Measurements from ENCODE around the gene NKAIN2.

NKAIN2 gene

DNA sequence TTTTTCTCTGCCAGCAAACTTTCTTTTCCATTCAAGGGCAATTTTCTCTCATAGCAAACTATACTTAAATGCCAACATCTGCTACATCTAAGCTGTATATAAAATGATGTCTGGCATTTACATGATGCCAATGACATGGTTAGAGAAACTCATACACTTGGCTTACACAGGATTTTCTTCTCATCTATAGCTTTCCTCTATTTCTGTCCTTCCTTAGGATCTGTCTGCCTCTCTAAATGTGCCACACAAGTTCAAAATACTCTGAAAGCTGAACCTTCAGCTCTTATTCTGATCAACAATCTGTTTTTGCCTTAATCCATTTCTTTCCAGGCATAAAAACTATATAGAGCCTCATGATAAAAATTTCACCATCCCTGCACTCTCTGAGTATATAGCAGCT, 867.7 kb downstream of the NKAIN2 start:
- Histone ChIP-seq H4K12ac (ENCODE audit: low read depth, low read length) (no peak overlapping the region), H3K27ac (ENCODE audit: low read depth, low read length) (no peak overlapping the region), H3K79me1 (ENCODE audit: low read length) (no peaks in the 10 kb centered on the region), H3K4ac (ENCODE audit: low read depth, low read length) (no peak overlapping the region), H3K9ac (ENCODE audit: low read length) (no peak overlapping the region), H2AK5ac (ENCODE audit: low read length) (no peak overlapping the region), H3K36me3 (ENCODE audit: control insufficient read depth in 1 of 2, insufficient read depth in 2 of 2, low read length in 2 of 2) (no peaks in the 10 kb centered on the region), H4K91ac (ENCODE audit: low read depth, low read length) (no peak overlapping the region), H3K9me3 (ENCODE audit: insufficient read depth, low read depth, low read length) (no peaks in the 10 kb centered on the region), H3K27me3 (ENCODE audit: insufficient read depth, low read length) (no peaks in the 10 kb centered on the region), H2AFZ (ENCODE audit: insufficient read depth, low read length, poor library complexity) (no peak overlapping the region), H3K14ac (ENCODE audit: low read length) (no peak overlapping the region), H3K4me1 (ENCODE audit: control insufficient read depth in 1 of 2, insufficient read depth in 2 of 2, low read length in 2 of 2) (no peaks in the 10 kb centered on the region), H3K79me2 (ENCODE audit: control insufficient read depth, insufficient read depth, low read length, poor library complexity) (no peaks in the 10 kb centered on the region), H3K4me2 (ENCODE audit: low read length) (no peak overlapping the region), H2BK120ac (ENCODE audit: insufficient read depth, low read length, poor library complexity) (no peak overlapping the region), H4K8ac (ENCODE audit: low read depth, low read length) (no peak overlapping the region), H3K4me3 (ENCODE audit: low read depth, low read length) (no peak overlapping the region), H2BK5ac (ENCODE audit: low read depth, low read length, poor library complexity) (no peak overlapping the region), H3K23ac (ENCODE audit: low read length) (no peak overlapping the region), H2BK12ac (ENCODE audit: low read length) (no peak overlapping the region), H3K18ac (ENCODE audit: low read length) (no peak overlapping the region)
- no peak for DNase-seq

DNA sequence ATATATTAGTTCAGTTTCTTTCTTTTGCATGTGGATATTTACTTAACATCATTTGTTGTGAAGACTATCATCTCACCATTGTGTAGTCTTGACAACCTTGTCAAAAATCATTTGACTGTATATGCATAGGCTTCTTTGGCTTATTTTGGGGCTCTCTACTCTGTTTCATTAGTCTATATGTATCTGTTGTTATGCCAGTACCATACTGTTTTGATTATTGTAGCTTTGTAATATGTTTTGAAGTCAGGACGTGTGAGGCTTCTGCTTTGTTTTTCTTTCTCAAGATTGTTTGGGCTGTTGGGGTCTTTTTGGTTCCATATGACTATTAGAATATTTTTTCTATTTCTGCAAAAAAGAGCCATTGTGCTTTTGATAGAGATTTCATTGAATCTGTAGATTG, 870.4 kb downstream of the NKAIN2 start:
- Histone ChIP-seq H3K4ac (ENCODE audit: low read depth, low read length) (no peak overlapping the region), H3K36me3 (ENCODE audit: control insufficient read depth in 1 of 2, insufficient read depth in 2 of 2, low read length in 2 of 2) (no peaks in the 10 kb centered on the region), H2BK120ac (ENCODE audit: insufficient read depth, low read length, poor library complexity) (no peak overlapping the region), H2BK5ac (ENCODE audit: low read depth, low read length, poor library complexity) (no peak overlapping the region), H4K8ac (ENCODE audit: low read depth, low read length) (no peak overlapping the region), H3K23ac (ENCODE audit: low read length) (no peak overlapping the region), H4K91ac (ENCODE audit: low read depth, low read length) (no peak overlapping the region), H3K18ac (ENCODE audit: low read length) (no peak overlapping the region), H3K9me3 (ENCODE audit: insufficient read depth, low read depth, low read length) (peaks cover 3% of the 10 kb centered on the region), H3K27ac (ENCODE audit: low read depth, low read length) (no peak overlapping the region), H3K14ac (ENCODE audit: low read length) (no peak overlapping the region), H3K79me1 (ENCODE audit: low read length) (no peaks in the 10 kb centered on the region), H3K9ac (ENCODE audit: low read length) (no peak overlapping the region), H3K4me1 (ENCODE audit: control insufficient read depth in 1 of 2, insufficient read depth in 2 of 2, low read length in 2 of 2) (no peaks in the 10 kb centered on the region), H2AFZ (ENCODE audit: insufficient read depth, low read length, poor library complexity) (no peak overlapping the region), H3K79me2 (ENCODE audit: control insufficient read depth, insufficient read depth, low read length, poor library complexity) (no peaks in the 10 kb centered on the region), H3K4me3 (ENCODE audit: low read depth, low read length) (no peak overlapping the region), H3K4me2 (ENCODE audit: low read length) (no peak overlapping the region), H2BK12ac (ENCODE audit: low read length) (no peak overlapping the region), H4K12ac (ENCODE audit: low read depth, low read length) (no peak overlapping the region), H3K27me3 (ENCODE audit: insufficient read depth, low read length) (no peaks in the 10 kb centered on the region), H2AK5ac (ENCODE audit: low read length) (no peak overlapping the region)
- DNase-seq, result no peak
- WGBS (ENCODE audit: extremely low coverage, insufficient coverage, insufficient read length), result no CpG with 5 or more reads among the region's 1 CpG

DNA sequence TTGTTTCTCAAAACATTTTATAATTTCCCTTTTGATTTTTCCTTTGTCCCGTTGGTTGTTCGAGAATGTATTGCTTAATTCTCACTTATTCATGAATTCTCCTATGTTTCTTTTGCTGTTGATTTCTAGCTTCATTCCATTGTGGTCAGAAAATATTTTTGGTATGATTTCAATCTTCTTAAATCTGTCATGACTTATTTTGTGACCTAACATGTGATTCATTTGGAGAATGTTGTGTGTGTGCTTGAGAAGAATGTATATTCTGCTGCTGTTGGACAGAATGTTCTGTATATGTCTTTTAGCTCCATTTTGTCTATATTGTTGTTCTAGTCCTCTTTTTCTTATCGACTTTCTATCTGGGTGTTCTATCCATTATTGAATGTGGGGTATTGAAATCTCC, 872.4 kb downstream of the NKAIN2 start:
- Histone ChIP-seq H4K91ac (ENCODE audit: low read depth, low read length) (no peak overlapping the region), H3K9me3 (ENCODE audit: insufficient read depth, low read depth, low read length) (peaks cover 3% of the 10 kb centered on the region), H3K23ac (ENCODE audit: low read length) (no peak overlapping the region), H4K8ac (ENCODE audit: low read depth, low read length) (no peak overlapping the region), H2AK5ac (ENCODE audit: low read length) (no peak overlapping the region), H2BK12ac (ENCODE audit: low read length) (no peak overlapping the region), H3K27me3 (ENCODE audit: insufficient read depth, low read length) (no peaks in the 10 kb centered on the region), H3K9ac (ENCODE audit: low read length) (no peak overlapping the region), H3K4me1 (ENCODE audit: control insufficient read depth in 1 of 2, insufficient read depth in 2 of 2, low read length in 2 of 2) (no peaks in the 10 kb centered on the region), H4K12ac (ENCODE audit: low read depth, low read length) (no peak overlapping the region), H2AFZ (ENCODE audit: insufficient read depth, low read length, poor library complexity) (no peak overlapping the region), H3K18ac (ENCODE audit: low read length) (no peak overlapping the region), H3K79me1 (ENCODE audit: low read length) (no peaks in the 10 kb centered on the region), H3K4ac (ENCODE audit: low read depth, low read length) (no peak overlapping the region), H2BK5ac (ENCODE audit: low read depth, low read length, poor library complexity) (no peak overlapping the region), H3K4me3 (ENCODE audit: low read depth, low read length) (no peak overlapping the region), H3K14ac (ENCODE audit: low read length) (no peak overlapping the region), H3K4me2 (ENCODE audit: low read length) (no peak overlapping the region), H3K27ac (ENCODE audit: low read depth, low read length) (no peak overlapping the region), H2BK120ac (ENCODE audit: insufficient read depth, low read length, poor library complexity) (no peak overlapping the region), H3K79me2 (ENCODE audit: control insufficient read depth, insufficient read depth, low read length, poor library complexity) (no peaks in the 10 kb centered on the region), H3K36me3 (ENCODE audit: control insufficient read depth in 1 of 2, insufficient read depth in 2 of 2, low read length in 2 of 2) (no peaks in the 10 kb centered on the region)
- WGBS (ENCODE audit: extremely low coverage, insufficient coverage, insufficient read length), result no CpG with 5 or more reads among the region's 3 CpGs
- DNase-seq, result peak; percentile 6 to 85

DNA sequence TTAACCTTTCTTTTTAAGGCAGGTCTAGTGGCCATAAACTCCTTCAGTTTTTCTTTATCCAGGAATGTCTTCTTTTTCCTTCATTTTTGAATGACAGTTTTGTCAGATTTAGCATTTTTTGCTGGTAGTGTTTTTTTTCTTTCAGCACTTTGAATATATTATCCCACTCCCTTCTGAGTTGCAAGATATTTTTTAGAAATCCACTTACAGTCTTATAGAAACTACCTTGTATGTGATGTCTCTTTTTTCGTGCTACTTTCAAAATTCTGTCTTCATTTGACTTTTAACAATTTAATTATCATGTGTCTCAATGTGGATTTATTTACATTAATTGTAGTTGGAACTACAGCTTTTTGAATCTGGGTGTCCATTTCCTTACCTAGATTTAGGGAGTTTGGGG, 874.2 kb downstream of the NKAIN2 start:
- no CpG with 5 or more reads among the region's 1 CpG for WGBS (ENCODE audit: extremely low coverage, insufficient coverage, insufficient read length)
- H2AK5ac ChIP-seq (ENCODE audit: low read length), result no peak overlapping the region
- no peak overlapping the region for H2BK12ac ChIP-seq (ENCODE audit: low read length)

More for the DNA sequence above, 874.2 kb downstream of the NKAIN2 start:
- Histone ChIP-seq H2AFZ (ENCODE audit: insufficient read depth, low read length, poor library complexity) (no peak overlapping the region), H3K23ac (ENCODE audit: low read length) (no peak overlapping the region), H2BK5ac (ENCODE audit: low read depth, low read length, poor library complexity) (no peak overlapping the region), H3K79me2 (ENCODE audit: control insufficient read depth, insufficient read depth, low read length, poor library complexity) (no peaks in the 10 kb centered on the region), H3K79me1 (ENCODE audit: low read length) (no peaks in the 10 kb centered on the region), H2BK120ac (ENCODE audit: insufficient read depth, low read length, poor library complexity) (no peak overlapping the region), H4K91ac (ENCODE audit: low read depth, low read length) (no peak overlapping the region), H4K8ac (ENCODE audit: low read depth, low read length) (no peak overlapping the region), H3K9ac (ENCODE audit: low read length) (no peak overlapping the region), H3K4me3 (ENCODE audit: low read depth, low read length) (no peak overlapping the region), H3K9me3 (ENCODE audit: insufficient read depth, low read depth, low read length) (peaks cover 3% of the 10 kb centered on the region), H3K18ac (ENCODE audit: low read length) (no peak overlapping the region), H3K14ac (ENCODE audit: low read length) (no peak overlapping the region), H3K4me2 (ENCODE audit: low read length) (no peak overlapping the region), H3K27ac (ENCODE audit: low read depth, low read length) (no peak overlapping the region), H3K27me3 (ENCODE audit: insufficient read depth, low read length) (no peaks in the 10 kb centered on the region), H4K12ac (ENCODE audit: low read depth, low read length) (no peak overlapping the region), H3K4me1 (ENCODE audit: control insufficient read depth in 1 of 2, insufficient read depth in 2 of 2, low read length in 2 of 2) (no peaks in the 10 kb centered on the region), H3K36me3 (ENCODE audit: control insufficient read depth in 1 of 2, insufficient read depth in 2 of 2, low read length in 2 of 2) (no peaks in the 10 kb centered on the region), H3K4ac (ENCODE audit: low read depth, low read length) (no peak overlapping the region)
- DNase-seq, result no peak
